CD4-positive, alpha-beta T cell treated with Interferon alpha-2 for 1 hour (primary cell): Measurements from ENCODE around the gene LAGE3.

ENCODE experiments used
- DNase-seq, 2 donors: peaks; one replicate each; pipeline ENCODE4 v3.0.0-alpha.2; 2020 to 2022

The LAGE3 gene

DNA sequence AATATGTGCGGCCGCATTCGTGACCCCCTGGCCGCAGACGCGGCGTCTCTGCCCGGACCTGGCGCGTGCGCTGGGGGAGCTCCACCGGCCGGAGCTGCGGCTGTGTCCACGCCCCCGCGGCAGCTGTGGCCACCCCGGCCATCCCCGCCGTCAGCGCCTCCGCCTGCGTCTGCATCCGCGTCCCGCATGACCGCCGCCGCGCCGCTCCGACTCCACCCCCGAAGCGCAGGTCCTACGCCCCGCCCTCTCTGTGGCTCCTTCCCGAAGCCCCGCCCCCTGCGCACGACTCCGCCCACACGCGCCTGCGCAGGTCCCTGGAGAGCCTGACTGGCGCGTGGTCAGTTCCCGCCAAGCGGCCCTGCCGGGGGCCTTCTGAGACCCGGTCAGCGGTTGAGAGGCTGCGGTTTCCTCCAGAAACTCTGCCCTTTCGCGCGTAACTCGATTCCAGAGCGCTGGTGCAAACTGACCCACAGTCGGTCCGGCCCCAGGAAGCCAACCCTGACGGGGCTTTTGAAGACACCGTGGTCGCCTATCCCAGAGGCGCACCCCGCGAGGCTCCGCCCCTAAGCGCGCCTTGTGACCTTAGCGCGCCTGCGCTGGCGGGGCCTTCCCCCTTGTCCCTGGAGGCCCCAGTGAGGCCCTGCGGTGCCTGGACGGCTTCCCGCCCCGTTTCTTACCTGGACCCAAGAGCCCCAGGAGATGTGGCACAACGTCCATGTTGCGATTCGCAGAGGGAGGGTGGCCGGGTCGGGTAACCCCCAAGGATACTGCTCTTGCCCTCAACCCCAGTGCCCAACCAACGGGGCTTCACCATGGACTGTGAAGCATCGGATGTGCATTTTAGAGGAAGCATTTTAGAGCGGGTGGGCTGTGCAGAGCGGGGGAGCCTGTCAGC is at the start of gene LAGE3:
LAGE3 (minus strand) TSS at position 554 of the 895 bp plus-strand sequence; CDS start at position 188, 366 bp downstream.
- peak; percentile 91 to 94 for DNase-seq

- DNase-seq, result peak; percentile 61 to 68
Measured at GRCh38 chrX:154526901-154527675, 48.0 kb upstream of the LAGE3 start.

GRCh38 chrX:154525606-154526490 is 46.8 kb upstream of the LAGE3 start:
- no peak for DNase-seq

DNA sequence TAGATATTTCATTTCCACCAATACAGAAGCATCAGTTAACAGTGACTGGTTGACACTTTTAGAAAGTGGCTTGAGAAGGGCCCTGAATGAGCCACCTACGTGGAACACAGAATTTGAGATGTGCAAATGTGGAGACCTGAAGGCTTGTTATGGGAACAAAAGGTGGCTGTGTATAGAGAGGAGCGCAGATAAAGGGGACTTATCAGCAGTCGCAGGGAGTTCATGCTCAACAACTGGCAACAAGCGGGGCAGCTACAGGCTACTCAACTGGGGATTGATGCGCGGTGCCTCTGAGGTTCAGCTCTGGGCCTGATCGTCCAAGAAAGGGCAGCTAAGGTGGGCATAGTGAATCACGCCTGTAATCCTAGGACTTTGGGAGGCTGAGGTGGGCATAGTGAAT is 40.3 kb upstream of the LAGE3 start:
- no peak for DNase-seq

- no peak for DNase-seq
Measured at GRCh38 chrX:154517101-154517781, 38.2 kb upstream of the LAGE3 start.

DNA sequence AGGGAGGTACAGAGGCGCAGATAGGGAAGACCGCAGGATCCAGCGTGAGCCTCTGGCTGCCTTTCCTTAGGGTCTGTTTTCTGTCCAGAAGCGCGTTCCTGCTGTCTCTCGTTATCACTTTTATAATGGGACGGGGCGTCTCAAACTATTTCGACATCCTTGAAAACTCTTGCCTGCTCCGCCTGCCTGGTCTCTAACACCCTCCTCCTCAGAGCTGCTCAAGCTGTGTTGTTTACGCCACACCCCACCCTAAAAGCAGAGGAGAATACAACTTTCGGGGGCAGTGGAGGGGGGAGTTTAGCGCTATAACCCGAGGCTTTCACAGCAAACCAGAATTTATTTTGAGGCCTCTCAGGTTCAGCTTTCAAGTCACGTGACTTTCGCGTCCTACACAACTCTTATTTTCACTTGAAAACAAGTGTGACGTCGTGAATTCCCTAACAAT is 37.6 kb upstream of the LAGE3 start:
- peak in 1 of 2 donors; percentile 42 for DNase-seq

- peak; percentile 92 to 95 for DNase-seq
Measured at GRCh38 chrX:154515966-154516655, 37.0 kb upstream of the LAGE3 start, which contains the start of gene FAM3A. Gene FAM3A (minus strand): TSS chrX:154516232. CDS start chrX:154515772, 460 bp downstream.

DNA sequence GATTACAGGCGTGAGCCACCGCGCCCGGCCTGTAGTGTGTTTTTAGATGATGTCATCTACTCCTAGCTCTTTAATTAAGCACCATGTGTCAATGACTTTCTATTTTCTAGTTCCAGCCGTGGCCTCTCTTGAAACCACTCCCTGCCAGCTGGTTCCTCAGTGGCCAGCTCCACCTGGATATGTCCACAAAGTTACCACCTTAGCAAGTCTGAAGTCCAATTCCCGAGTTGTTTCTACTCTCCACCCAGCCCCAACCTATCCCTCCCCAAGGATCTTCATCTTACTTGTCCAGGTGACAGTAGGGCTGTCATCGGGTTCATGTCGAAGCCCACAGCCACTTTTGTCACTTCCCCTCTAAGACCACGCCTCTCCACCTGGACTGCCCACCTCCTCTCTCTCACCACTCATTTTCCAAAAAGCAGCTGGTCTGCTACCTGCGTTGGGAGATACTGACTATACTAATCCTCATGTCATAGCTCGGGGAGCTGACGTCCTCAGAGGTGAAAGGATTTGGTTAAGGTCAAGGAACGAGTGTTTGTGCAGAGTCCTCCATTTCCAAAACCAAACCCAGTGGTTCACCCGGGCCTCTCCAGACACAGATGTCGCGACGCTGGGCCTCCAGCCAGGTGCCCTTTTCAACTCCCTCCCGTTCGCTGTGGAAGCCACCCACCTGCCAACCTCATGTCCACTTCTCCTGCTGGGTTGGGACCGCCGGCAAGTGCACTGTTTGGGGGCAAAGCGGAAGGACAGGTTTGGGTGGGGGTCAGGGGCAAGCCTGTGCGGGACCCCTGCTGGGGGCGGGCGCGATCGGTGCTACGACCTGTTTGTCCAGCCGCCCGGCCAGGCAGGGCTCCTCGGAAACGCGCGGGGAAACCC is 36.2 kb upstream of the LAGE3 start:
- peak; percentile 18 to 41 for DNase-seq

DNA sequence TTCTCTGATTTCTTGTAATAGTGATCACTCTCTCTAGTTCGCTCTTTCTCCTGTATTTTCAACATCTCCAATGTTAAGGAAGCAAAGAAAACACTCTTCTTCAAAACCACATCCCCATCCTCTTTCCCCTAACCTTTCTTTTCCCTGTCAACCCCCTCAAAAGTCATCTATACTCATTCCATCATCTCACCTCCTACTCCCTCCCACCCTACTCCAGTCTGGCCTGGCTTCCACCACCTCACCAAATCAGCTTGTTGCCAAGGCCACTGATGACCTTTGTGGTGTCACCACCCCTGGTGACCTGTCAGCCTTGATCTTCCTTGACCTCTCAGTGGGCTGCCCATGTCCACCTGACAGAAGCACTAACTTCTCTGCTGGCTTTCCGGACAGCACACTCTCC is 34.6 kb upstream of the LAGE3 start:
- DNase-seq, result no peak

- no peak for DNase-seq
Measured at GRCh38 chrX:154512879-154513553, 33.9 kb upstream of the LAGE3 start.

- DNase-seq, result no peak
Measured at GRCh38 chrX:154511761-154512160, 32.7 kb upstream of the LAGE3 start.

- no peak for DNase-seq
Measured at GRCh38 chrX:154509455-154509854, 30.4 kb upstream of the LAGE3 start.

GRCh38 chrX:154508384-154508745 is 29.3 kb upstream of the LAGE3 start:
- no peak for DNase-seq

DNA sequence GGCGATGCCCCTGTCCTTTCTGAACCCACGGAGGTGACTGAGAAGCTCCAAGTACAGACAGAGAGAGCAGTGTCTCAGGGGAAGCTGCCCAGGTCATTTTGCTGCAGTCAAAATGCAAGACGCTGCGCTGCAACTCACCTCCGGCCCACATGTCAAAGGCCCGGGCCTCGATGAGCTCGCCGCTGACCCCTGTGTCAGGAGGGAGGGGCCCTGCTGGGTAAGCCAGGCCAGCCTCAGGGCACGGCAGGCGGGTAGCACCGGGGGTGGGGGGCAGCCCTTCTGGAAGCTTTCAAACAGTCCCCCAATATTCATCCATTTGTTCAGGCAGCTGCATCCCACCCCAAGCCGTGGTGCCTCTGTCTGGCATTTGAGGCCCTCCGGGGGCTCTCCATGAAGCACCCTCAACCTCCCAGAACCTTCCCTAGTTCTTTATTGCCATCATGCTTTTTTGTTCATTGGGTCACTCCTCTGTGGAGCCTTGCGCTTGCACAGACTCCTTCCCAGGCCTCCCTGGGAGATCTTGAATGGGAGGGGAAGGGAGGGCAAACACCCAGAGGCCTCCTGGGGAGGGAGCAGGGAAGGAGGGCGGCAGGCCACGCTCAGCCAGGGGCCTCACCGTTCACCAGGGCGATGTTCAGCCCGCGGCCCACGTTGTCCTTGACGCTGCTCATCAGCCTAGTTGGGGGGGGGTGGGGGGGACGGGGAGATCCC is 28.7 kb upstream of the LAGE3 start:
- no peak for DNase-seq

GRCh38 chrX:154506483-154507332 is 27.6 kb upstream of the LAGE3 start:
- no peak for DNase-seq

DNA sequence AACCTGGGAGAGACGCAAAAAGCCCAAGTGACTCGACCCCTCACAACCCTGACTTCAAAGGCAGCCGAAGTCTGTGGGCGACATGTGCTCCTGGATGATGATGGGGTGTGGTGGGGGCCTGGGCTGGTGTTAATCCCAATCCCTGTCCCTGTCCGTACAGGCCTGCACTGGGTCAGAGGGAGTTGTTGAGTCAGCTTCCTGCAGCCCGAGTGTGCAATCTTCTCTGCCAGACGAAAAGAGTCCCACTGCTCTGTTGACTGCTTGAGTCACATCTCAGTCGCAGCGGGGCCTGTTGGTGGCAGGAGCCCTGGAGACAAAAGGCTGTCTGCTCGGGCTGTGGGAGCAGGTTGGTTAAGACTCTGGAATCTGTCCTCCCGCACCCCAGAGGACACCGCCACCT is 26.7 kb upstream of the LAGE3 start:
- DNase-seq, result no peak

DNA sequence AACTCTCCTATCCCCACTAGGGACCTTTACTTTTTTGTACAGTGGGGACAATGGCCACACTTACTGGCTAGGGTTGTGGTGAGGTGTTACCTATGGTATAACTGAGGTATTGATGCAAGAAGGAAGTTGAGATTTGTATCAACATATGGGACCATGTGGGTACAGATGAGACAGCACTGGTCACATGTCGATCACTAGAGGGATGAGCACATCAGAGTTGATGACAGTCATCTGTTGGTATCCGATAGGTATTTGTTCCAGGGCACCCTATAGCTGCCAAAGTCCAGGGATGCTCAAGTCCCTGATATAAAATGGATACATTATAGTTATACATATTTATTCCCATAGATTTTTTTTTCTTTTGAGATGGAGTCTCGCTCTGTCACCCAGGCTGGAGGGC is 23.9 kb upstream of the LAGE3 start:
- DNase-seq, result no peak

GRCh38 chrX:154502098-154502497 is 23.0 kb upstream of the LAGE3 start:
- DNase-seq, result no peak
